T-cell (primary cell): Measurements from ENCODE around the gene TSHZ1. TPM values are rescaled to one million over a fixed set of nuclear protein-coding genes. Genes with fewer than 3 reads are reported as not detected.

Experiments
- ATAC-seq, 4 experiments: fragments of 200-7000 bp in 3 of 4; fragments of 150-1000 bp in 1 of 4; cut with Tn5 transposase; replicated peaks in 1 of 4; 1 replicate in 3 of 4; 2 replicates in 1 of 4; pipeline ENCODE4 v1.10.0; 2021; ENCODE audit warnings: moderate library complexity in 3 of 4, mild to moderate bottlenecking in 2 of 4, moderate number of reproducible peaks in 1 of 4
- CTCF ChIA-PET, 2 donors: fragments of 300-600 bp; sonication (Branson Sonifier 250); formaldehyde crosslinking; loops; one replicate each; lab custom pipeline; 2022; ENCODE audit warnings: antibody characterized with exemption in 2 of 2; lab: Charles Lee
- POLR2A ChIA-PET, 2 donors: fragments of 300-600 bp; sonication (Branson Sonifier 250); formaldehyde crosslinking; loops; one replicate each; lab custom pipeline; 2022; ENCODE audit warnings: antibody characterized with exemption in 2 of 2; lab: Charles Lee
- DNase-seq, 35 experiments: peaks; one replicate each; pipeline versions ENCODE4 v3.0.0 to v3.0.0-alpha.2; 2013 to 2023
- H3K27ac ChIP-seq: one replicate; pipeline ENCODE4 v1.5.1; 2013; ENCODE audit warnings: low read length
- H3K27me3 ChIP-seq, 2 experiments: replicated peaks in 1 of 2; 1 replicate in 1 of 2; 2 replicates in 1 of 2; pipeline versions ENCODE4 v1.6.1 to v1.7.0; 2013; ENCODE audit warnings: low read length in 1 of 2, mixed read lengths in 1 of 2; ENCODE audit not compliant: control insufficient read depth in 2 of 2, insufficient read depth in 2 of 2; ENCODE audit errors: extremely low read depth in 1 of 2
- H3K36me3 ChIP-seq, 2 donors: 1 replicate in 1 of 2; 2 replicates in 1 of 2; pipeline versions ENCODE4 v1.6.1 to v1.7.0; 2013; ENCODE audit warnings: low read length in 1 of 2; ENCODE audit not compliant: control insufficient read depth in 2 of 2, insufficient read depth in 1 of 2; ENCODE audit errors: extremely low read depth in 1 of 2
- H3K4me1 ChIP-seq, 2 experiments: 1 replicate in 1 of 2; 2 replicates in 1 of 2; pipeline versions ENCODE4 v1.6.1 to v1.7.0; 2013; ENCODE audit warnings: low read length in 2 of 2, mixed read lengths in 1 of 2; ENCODE audit not compliant: insufficient read depth in 2 of 2, control insufficient read depth in 1 of 2; ENCODE audit errors: extremely low read depth in 1 of 2
- H3K4me3 ChIP-seq, 2 donors: 1 replicate in 1 of 2; 2 replicates in 1 of 2; pipeline versions ENCODE4 v1.5.1 to v1.7.0; 2013; ENCODE audit warnings: mild to moderate bottlenecking in 2 of 2, low read length in 1 of 2, moderate library complexity in 1 of 2; ENCODE audit not compliant: control insufficient read depth in 1 of 2; ENCODE audit errors: extremely low read depth in 1 of 2
- H3K9me3 ChIP-seq: 2 replicates; pipeline ENCODE4 v1.7.0; 2013
- H3K27ac Mint-ChIP-seq, 2 donors: one replicate each; pipeline ENCODE4 v1.8.0; 2020 to 2021; ENCODE audit warnings: mild to moderate bottlenecking in 2 of 2, mixed read lengths in 2 of 2
- H3K27me3 Mint-ChIP-seq, 2 donors: one replicate each; pipeline ENCODE4 v1.8.0; 2021 to 2022; ENCODE audit warnings: mixed read lengths in 2 of 2
- H3K36me3 Mint-ChIP-seq: one replicate; pipeline ENCODE4 v1.8.0; 2021; ENCODE audit warnings: mixed read lengths
- H3K4me1 Mint-ChIP-seq, 3 donors: one replicate each; pipeline ENCODE4 v1.8.0; 2020 to 2022; ENCODE audit warnings: mixed read lengths in 3 of 3, mild to moderate bottlenecking in 1 of 3
- H3K4me3 Mint-ChIP-seq, 3 donors: one replicate each; pipeline ENCODE4 v1.8.0; 2020 to 2022; ENCODE audit warnings: mild to moderate bottlenecking in 3 of 3, mixed read lengths in 3 of 3, moderate library complexity in 3 of 3
- H3K9me3 Mint-ChIP-seq, 3 donors: one replicate each; pipeline ENCODE4 v1.8.0; 2020 to 2022; ENCODE audit warnings: mixed read lengths in 3 of 3
- WGBS: methylation state at CpG from one replicate; pipeline ENCODE4 v1.1.5; 2013; ENCODE audit warnings: missing lambda C conversion rate; ENCODE audit not compliant: insufficient coverage; 5-methylcytosine and 5-hydroxymethylcytosine counted together
- total RNA-seq, 35 experiments: library from RNA in 6 of 35; stranded (reverse) in 6 of 35; fragments of 120-200 nt in 1 of 35; gene quantifications; one replicate each; pipeline versions ENCODE4 v1.2.1 to v1.2.4 and lab custom pipeline; 2013 to 2026

Gene TSHZ1
- total RNA-seq, 5 donors from 2014 or later (not counting 1 experiment from before 2014, with no cell fraction given), result 26.5 to 31.3 (median 28.2) TPM

DNA sequence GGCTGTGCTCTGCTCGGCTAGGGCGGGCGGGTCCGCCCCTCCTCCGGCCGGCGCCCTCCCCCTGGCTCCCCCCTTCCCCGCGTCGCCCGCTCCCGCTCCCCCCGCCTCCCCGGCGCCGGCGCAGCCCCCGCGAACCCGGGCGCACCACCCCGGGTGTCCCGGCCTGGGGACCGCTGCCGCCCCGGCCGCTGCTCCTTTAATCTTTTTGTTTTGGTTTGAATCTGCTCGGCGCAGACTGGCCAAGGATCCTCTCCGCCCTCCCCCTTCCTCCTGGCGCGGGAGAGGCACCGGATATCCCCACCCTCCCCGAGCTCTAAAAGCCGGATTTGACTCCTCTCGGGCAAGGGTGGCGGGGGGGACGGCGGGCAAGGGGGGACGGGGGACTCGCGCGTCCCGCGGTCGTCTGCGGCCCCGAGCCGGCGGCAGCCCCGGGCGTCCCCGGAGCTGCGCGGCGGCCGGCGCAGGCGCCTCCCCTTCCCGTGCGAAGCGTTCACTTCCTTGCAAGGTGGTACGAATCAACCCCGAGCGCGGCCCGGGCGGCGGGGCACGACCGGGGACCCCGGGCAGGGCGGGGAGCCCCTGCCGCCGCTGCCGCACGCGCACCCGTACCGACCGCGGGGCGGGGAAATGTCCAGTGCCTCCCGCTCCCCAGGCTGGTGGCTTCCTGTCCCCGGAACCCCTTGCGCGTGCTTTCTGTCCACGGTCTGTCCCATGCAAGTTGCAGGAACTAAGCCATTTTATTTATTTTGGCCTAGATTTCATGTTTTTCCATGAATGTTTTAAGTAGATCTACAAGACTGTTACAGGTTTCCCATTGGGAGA, 1.3 kb upstream of the TSHZ1 start, which contains the start of gene PTGR3:
PTGR3 (minus strand) TSS at position 11 of the 822 bp plus-strand sequence. CDS start 81 bp downstream, outside the sequence.
- peaks cover 21 to 50% of the 10 kb centered on the region in 2 experiments for H3K4me1 ChIP-seq
- H3K9me3 ChIP-seq, result no peaks in the 10 kb centered on the region

DNA sequence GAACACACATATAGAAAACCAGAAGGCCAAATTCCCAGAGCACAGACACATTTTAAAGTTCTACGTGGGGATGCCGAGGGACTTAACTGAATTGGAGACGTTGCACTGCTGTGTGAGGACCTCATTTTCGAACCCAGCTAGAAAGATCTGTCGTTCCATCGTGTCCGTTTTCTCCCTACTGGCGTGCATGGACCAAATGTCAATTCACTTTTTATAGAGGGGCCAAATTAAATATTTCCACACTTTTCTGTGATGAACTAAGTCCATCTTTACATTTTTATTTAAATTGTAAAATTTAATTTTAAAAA, 692 bp upstream of the TSHZ1 start:
- Mint-ChIP-seq H3K9me3 (no peaks in the 10 kb centered on the region), H3K36me3 (peaks cover 3% of the 10 kb centered on the region), H3K27ac (peak overlapping the region; percentile 95 to 96), H3K4me1 (peaks cover 66 to 68% (median 67%) of the 10 kb centered on the region in 3 donors), H3K4me3 (peak overlapping the region; percentile 97 to 100 (median 99)), H3K27me3 (no peaks in the 10 kb centered on the region)
- no peak for ATAC-seq
- H3K4me3 ChIP-seq, result peak overlapping the region; percentile 78 to 88
- H3K36me3 ChIP-seq, result no peaks in the 10 kb centered on the region
- ChIA-PET POLR2A (interaction anchor here (1.0 to 1.2 kb wide), 2 partner anchors 36 kb away, joined by 3 read pairs; no protein-coding TSS in a partner anchor), CTCF (no interaction called here)
- peaks cover 0 to 2% of the 10 kb centered on the region in 2 experiments for H3K27me3 ChIP-seq
- no peaks in the 10 kb centered on the region for H3K9me3 ChIP-seq
- no peak for DNase-seq
- peaks cover 21 to 49% of the 10 kb centered on the region in 2 experiments for H3K4me1 ChIP-seq
- WGBS, result 0% methylated on average over 4 of the region's 8 CpGs
- peak overlapping the region; percentile 85 for H3K27ac ChIP-seq

More for the DNA sequence above, 1.3 kb upstream of the TSHZ1 start, which contains the start of gene PTGR3:
- DNase-seq (peak; percentile 54 to 81 (median 69)), ATAC-seq (peak; percentile 61 to 67 (median 64))
- Histone ChIP-seq H3K4me3 (peak within 1 kb of the TSS; percentile 84 to 88), H3K27me3 (peaks cover 0 to 2% of the 10 kb centered on the region in 2 experiments), H3K36me3 (no peaks in the 10 kb centered on the region), H3K27ac (peak within 1 kb of the TSS; percentile 85)
- H3K36me3 Mint-ChIP-seq, result peaks cover 3% of the 10 kb centered on the region
- H3K9me3 Mint-ChIP-seq, result no peaks in the 10 kb centered on the region
- H3K4me1 Mint-ChIP-seq, result peaks cover 61 to 64% (median 63%) of the 10 kb centered on the region in 3 donors
- CTCF ChIA-PET, result interaction anchor here in 1 of 2 donors (0.6 kb wide), 2 partner anchors 45 to 46 kb away, joined by 3 read pairs; no protein-coding TSS in a partner anchor
- peak within 1 kb of the TSS; percentile 97 to 100 (median 99) for H3K4me3 Mint-ChIP-seq
- peak within 1 kb of the TSS; percentile 95 to 96 for H3K27ac Mint-ChIP-seq
- POLR2A ChIA-PET, result interaction anchor here in 1 of 2 donors (0.6 kb wide), 2 partner anchors 173 to 225 kb away, joined by 3 to 5 read pairs; no protein-coding TSS in a partner anchor
- H3K27me3 Mint-ChIP-seq, result no peaks in the 10 kb centered on the region
- WGBS, result under 1% methylated on average over 80 of the region's 88 CpGs

GRCh38 chr18:75211002-75211621, 515 bp downstream of the TSHZ1 start:
- H3K9me3 Mint-ChIP-seq, result no peaks in the 10 kb centered on the region
- H3K36me3 Mint-ChIP-seq, result peaks cover 4% of the 10 kb centered on the region
- Histone ChIP-seq H3K4me3 (peak overlapping the region; percentile 78 to 88), H3K27ac (peak overlapping the region; percentile 85), H3K27me3 (no peaks in the 10 kb centered on the region), H3K4me1 (peaks cover 20 to 50% of the 10 kb centered on the region in 2 experiments), H3K36me3 (no peaks in the 10 kb centered on the region), H3K9me3 (no peaks in the 10 kb centered on the region)
- H3K27ac Mint-ChIP-seq, result peak overlapping the region; percentile 95 to 96
- H3K4me3 Mint-ChIP-seq, result peak overlapping the region; percentile 97 to 100 (median 99)
- ATAC-seq (peak in 3 of 4 experiments; percentile 10 to 11 (median 11)), DNase-seq (peak in 11 of 35 experiments; percentile 21 to 59 (median 35))
- CTCF ChIA-PET, result interaction anchor here in 1 of 2 donors (0.8 to 0.9 kb wide), 2 partner anchors 19 to 35 kb away, joined by 3 to 6 read pairs; no protein-coding TSS in a partner anchor
- WGBS, result under 1% methylated on average over 58 of the region's 64 CpGs
- H3K27me3 Mint-ChIP-seq, result no peaks in the 10 kb centered on the region
- POLR2A ChIA-PET, result interaction anchor here (1.0 to 1.2 kb wide), 2 partner anchors 35 kb away, joined by 3 read pairs; no protein-coding TSS in a partner anchor
- H3K4me1 Mint-ChIP-seq, result peaks cover 64 to 67% (median 66%) of the 10 kb centered on the region in 3 donors

GRCh38 chr18:75211626-75211952, 992 bp downstream of the TSHZ1 start:
- WGBS, result under 1% methylated on average over 66 of the region's 66 CpGs
- H3K27ac Mint-ChIP-seq, result no peak overlapping the region
- H3K4me3 ChIP-seq, result peak overlapping the region in 1 of 2 donors; percentile 49

GRCh38 chr18:75211953-75212750, 1.6 kb downstream of the TSHZ1 start:
- no peak overlapping the region for H3K27ac ChIP-seq
- H3K36me3 ChIP-seq, result no peaks in the 10 kb centered on the region
- no peaks in the 10 kb centered on the region for H3K27me3 ChIP-seq
- ChIA-PET POLR2A (interaction anchor here in 1 of 2 donors (0.6 to 0.9 kb wide), 3 partner anchors 18 to 34 kb away, joined by 3 to 4 read pairs (median 3); no protein-coding TSS in a partner anchor), CTCF (interaction anchor here (0.6 to 1.2 kb wide), 3 partner anchors 36 to 268 kb away, joined by 3 read pairs; no protein-coding TSS in a partner anchor)
- Mint-ChIP-seq H3K36me3 (peaks cover 4% of the 10 kb centered on the region), H3K4me3 (peak overlapping the region; percentile 84 to 89 (median 88)), H3K4me1 (peaks cover 65 to 67% (median 66%) of the 10 kb centered on the region in 3 donors), H3K27ac (peak overlapping the region; percentile 83 to 91), H3K27me3 (no peaks in the 10 kb centered on the region), H3K9me3 (no peaks in the 10 kb centered on the region)
- peak overlapping the region; percentile 49 to 56 for H3K4me3 ChIP-seq
- ATAC-seq (no peak), DNase-seq (peak in 7 of 35 experiments; percentile 19 to 34 (median 21))
- WGBS, result 5% methylated on average over 22 of the region's 38 CpGs
- H3K4me1 ChIP-seq, result peaks cover 21 to 50% of the 10 kb centered on the region in 2 experiments
- H3K9me3 ChIP-seq, result no peaks in the 10 kb centered on the region

More at GRCh38 chr18:75211626-75211952, 992 bp downstream of the TSHZ1 start:
- Histone ChIP-seq H3K36me3 (no peaks in the 10 kb centered on the region), H3K9me3 (no peaks in the 10 kb centered on the region), H3K4me1 (peaks cover 22 to 50% of the 10 kb centered on the region in 2 experiments), H3K27me3 (no peaks in the 10 kb centered on the region), H3K27ac (no peak overlapping the region)
- ChIA-PET CTCF (no interaction called here), POLR2A (no interaction called here)
- peak in 3 of 35 experiments; percentile 21 to 42 (median 27) for DNase-seq
- ATAC-seq, result no peak
- Mint-ChIP-seq H3K4me1 (peaks cover 64 to 67% (median 66%) of the 10 kb centered on the region in 3 donors), H3K9me3 (no peaks in the 10 kb centered on the region), H3K36me3 (peaks cover 4% of the 10 kb centered on the region), H3K4me3 (peak overlapping the region in 2 of 3 donors; percentile 84 to 100), H3K27me3 (no peaks in the 10 kb centered on the region)
